Fibroblast of upper back skin (primary cell): ENCODE results near the gene NOX3.
A peak's percentile ranks its signal among the peaks of the same experiment; 100 is the strongest.

Experiments
- DNase-seq: peaks from one replicate; pipeline ENCODE4 v3.0.0-alpha.2; 2013

NOX3 gene

GRCh38 chr6:155399062-155399744 is 56.4 kb downstream of the NOX3 start:
- no peak for DNase-seq

DNA sequence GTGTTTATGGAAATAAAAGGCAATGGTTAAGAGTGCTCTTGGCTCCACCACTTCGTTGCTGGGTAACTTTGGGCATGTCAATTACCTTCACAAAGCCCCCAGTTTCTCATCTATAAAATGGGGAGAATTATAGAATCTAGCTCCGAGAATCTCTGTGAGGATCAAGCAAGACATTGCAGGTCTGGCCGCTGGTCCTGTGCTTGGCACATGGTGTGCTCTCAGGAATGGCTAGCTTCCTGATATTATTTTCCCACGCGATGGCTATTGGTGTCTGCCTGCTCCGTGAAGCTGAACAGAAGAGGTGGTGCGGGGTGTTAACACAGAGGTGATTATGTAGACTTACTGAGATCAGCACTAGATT is 57.0 kb downstream of the NOX3 start:
- DNase-seq: no peak

- DNase-seq: no peak
Measured at GRCh38 chr6:155398221-155398620, 57.4 kb downstream of the NOX3 start.

DNA sequence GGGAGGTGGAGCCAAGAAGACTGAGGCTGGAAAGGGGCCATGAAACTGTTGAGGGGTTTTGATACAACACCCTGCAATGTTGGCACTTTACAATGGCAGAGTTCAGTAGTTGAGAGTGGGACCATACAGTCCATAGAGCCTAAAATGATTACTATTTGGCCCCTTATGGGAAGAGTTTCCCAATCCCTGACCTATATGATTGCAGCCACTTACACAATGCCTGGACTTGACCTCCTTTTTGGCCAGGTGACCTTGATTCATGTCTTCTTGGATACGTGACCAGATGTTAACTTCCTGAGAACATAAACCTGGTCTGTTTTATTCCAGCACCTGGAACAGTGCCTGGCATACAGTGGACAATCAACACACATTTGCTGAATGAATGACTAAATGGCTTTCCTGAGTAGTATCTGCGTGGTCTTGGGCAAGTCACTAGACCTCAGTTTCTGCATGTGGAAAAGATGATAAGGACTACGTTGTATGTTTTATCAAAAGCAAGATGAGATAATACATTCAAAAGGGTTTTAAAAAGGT is 58.4 kb downstream of the NOX3 start:
- DNase-seq: no peak

- DNase-seq: no peak
Measured at GRCh38 chr6:155396605-155397004, 59.0 kb downstream of the NOX3 start.

GRCh38 chr6:155395339-155395738 is 60.3 kb downstream of the NOX3 start:
- DNase-seq: no peak

GRCh38 chr6:155389130-155389529 is 66.5 kb downstream of the NOX3 start:
- DNase-seq: no peak

DNA sequence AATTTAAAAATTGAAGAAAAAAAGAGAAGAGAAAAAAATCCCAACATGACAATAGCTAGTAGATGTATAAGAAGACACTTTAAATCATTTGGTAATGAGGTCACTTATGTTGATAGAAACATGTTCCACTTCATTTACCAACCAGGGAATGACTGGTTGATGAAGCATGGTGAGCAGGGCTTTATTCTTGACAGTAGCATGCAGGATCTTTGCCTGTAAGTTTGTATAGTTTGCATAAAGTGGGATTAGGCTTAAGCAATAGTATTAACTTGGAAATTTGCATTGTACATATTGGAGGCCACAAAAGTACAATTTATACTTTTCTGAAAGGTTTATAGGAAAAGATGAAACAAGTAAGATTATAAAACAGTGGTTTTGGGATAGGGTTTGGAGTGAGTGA is 67.0 kb downstream of the NOX3 start:
- no peak for DNase-seq

GRCh38 chr6:155387481-155387880 is 68.2 kb downstream of the NOX3 start:
- DNase-seq: no peak

GRCh38 chr6:155384321-155384952 is 71.2 kb downstream of the NOX3 start:
- no peak for DNase-seq

DNA sequence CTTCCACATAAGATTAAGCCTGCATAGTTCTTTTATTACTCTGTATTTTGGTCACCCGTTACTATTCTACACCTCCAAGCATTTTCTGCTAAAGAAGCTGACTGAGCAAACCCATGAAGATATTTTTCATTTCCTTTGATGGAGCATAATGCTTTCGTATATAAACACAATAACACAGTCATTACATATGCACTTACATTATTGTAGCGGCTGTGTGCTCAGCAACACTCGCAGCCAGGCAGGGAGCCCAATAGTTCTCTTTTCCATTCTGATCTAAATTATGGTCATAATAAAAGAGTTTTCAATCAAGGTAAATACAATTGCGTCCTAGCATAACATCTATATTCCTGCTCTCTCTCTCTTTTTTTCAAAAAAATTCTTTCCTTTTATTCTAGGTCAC is 71.7 kb downstream of the NOX3 start:
- DNase-seq: peak; percentile 35

GRCh38 chr6:155382338-155382685 is 73.3 kb downstream of the NOX3 start:
- peak; percentile 92 for DNase-seq

DNA sequence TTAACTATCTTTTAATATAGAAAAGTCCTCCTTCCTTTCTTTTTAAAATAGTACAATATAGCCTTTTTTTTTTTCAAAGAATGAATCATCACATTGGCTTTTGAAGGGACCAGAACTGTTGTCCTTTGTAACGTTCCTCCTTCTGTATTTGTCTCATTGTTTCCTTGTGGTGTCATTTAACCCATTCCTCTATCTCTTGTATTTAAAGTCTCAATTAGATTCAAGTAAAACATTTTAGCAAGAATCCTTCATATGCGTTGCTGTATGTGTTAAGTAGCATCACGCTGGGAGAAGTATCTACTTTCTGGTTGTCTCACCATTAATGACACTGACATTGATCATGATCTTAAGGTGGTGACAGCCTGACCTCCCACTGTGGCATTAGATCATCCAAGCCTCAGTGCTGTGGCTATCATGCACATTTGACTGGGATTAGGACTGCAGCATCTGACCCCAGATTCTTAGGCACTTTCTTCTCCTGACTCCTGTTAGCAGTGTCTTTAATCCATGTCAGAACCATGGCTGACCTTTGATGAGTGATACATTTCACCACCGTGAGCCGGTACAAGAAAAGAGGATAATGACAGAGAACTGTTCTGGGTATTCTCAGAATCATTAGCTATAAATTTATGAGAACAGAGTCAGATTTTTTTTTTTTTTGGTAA is 73.8 kb downstream of the NOX3 start:
- DNase-seq: peak; percentile 92

- no peak for DNase-seq
Measured at GRCh38 chr6:155380666-155381332, 74.8 kb downstream of the NOX3 start.

DNA sequence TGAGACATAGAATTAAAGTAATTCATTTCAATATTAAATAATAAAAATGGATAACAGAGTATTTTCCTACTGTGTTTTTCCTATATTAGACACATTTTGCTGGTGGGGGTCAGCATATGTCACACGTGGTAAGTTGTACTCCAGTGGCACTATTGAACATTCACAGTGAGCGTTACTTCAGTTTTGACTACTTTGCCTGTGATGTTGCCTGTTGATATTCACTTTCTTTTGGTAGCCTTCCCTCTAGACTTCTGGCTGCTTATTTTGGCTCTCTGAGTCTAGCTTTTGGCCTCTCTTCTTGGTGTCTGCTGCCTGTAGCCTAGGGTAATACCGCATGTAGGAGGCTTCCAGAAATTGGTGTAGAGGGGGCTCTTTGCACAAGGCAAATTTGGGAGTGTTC is 76.9 kb downstream of the NOX3 start:
- DNase-seq: no peak

DNA sequence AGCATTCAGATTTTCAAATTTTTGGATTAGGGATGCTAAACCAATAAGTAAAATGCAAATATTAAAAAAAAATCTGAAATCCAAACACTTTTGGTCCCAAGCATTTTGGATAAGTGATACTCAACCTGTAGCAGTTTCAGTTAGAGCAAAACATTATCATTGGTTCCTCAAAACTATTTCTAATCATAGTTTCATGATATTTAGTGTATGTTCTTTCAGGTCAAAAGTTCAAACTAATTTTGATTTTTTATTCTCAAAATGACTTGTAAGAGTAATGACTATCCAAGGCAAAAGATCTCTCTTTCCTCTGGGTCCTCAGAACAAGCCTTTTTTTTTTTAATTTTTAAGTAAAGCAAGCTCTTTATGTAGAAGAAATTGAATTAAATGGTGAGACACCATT is 77.4 kb downstream of the NOX3 start:
- DNase-seq: no peak

DNA sequence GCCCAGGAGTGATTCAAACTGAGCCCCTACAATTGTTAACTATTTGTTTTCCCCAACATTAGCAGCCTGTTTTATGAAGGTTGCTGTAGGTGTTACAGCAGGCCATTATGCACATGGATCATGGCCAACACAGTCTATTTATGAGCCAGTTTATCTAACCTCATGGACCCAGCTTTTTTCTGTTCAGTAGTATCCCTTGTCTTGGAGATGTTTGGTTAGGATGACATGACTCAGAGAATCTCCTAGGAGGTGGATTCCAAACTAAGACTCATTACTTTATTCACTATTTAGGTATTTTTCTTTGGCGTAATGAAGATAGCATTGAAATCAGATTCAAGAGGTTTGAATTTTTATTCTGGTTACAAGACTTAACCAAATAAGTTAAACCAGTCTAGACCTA is 78.6 kb downstream of the NOX3 start:
- DNase-seq: peak; percentile 92

DNA sequence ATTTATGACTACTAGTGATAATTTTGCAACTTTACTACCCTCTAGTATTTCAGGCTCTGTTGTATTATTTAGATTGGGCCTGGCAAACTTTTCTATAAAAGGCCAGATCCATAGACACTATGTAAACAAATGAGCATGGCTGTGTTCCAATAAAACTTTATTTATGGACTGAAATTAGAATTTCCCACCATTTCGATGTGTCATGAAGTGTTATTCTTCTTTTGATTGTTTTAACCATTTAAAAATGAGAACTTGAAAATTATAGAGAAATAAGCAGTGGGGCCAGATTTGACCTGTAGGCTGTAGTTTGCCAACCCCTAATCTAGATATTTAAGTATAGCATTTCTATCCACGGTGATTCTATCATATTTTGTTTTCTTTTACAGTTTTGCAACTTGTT is 79.8 kb downstream of the NOX3 start:
- DNase-seq: no peak

GRCh38 chr6:155374681-155375080 is 81.0 kb downstream of the NOX3 start:
- no peak for DNase-seq

DNA sequence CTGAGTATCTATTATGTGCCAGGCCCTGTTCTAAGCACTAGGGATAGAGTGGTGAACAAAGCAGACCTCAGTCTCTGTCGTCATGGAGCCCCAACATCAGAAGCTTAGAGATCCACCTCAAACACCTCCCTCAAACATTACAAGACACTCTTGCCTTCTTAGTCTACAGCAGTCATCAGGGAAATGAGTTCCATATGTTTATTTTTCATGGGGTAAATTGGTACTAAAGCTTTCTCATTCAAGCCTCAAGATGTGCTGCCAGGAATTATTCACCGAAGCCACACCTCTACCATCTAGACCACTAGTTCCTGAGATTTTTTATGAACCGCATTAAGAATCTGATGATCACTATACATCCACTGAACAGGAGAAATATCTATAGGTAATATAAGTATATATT is 82.4 kb downstream of the NOX3 start:
- peak; percentile 75 for DNase-seq

DNA sequence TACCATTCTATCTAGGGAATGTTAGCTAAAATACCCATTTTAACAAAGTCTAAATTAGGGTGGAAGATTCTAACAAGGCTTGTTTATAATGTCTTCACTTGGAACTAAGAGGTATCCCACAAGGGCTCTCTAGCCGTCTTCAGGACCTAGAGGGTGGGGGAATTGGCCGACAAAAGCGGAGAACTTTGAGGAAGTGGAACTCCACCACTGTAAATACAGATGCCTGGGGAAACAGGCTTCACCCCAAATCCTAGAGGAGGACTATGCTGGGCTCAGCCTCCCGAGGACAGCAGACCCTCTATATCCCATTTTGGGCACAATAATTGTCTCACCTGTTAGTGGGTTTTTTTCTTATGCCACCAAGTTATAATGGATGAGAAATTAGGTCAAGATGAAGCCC is 83.4 kb downstream of the NOX3 start:
- no peak for DNase-seq

- no peak for DNase-seq
Measured at GRCh38 chr6:155371230-155371629, 84.4 kb downstream of the NOX3 start.

DNA sequence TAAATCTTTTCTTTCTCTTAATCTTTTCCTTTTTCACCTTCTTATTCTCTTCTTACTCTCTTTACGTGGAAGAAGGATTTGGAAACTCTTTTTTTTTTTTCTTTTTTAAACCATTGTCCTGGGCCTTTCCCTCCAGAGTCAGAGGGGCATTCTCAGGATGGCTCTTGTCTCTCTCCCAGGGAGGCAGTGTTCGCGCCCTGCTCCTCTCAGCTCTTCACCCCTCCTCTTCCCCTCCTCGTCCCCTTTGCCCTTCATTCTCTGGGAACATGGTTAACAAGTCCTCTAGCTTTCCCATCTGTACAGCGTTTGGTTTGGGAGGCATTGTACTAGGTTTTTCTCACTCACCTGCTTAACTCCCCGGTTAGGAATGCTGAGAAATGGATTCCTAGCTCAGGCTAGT is 89.3 kb downstream of the NOX3 start:
- DNase-seq: no peak
